ENCODE results near the gene HTR3A. TPM values are rescaled to one million over a fixed set of nuclear protein-coding genes. Genes with fewer than 3 reads are reported as not detected.

The HTR3A gene
- total RNA-seq, 2 donors from 2014 or later = not detected

Other genes starting within 250 kb of the HTR3A start
- 10 to 100 TPM; 10.2 to 11.6 TPM for gene ZW10, start 201.4 kb upstream of the HTR3A start, total RNA-seq
- gene CLDN25, start 195.3 kb upstream of the HTR3A start, total RNA-seq = not detected
- 10 to 100 TPM; 28.9 to 31.5 TPM for gene USP28, start 99.5 kb upstream of the HTR3A start, total RNA-seq
- not detected for gene HTR3B, start 70.3 kb upstream of the HTR3A start, total RNA-seq
- 100 to 1,000 TPM; 171 to 230 TPM for gene ZBTB16, start 84.6 kb downstream of the HTR3A start, total RNA-seq